GM19351 (cell line): ENCODE data around the gene FOXN3.
"Not testable (repeated sequence)": the region's sequence is repeated elsewhere in the genome, so short reads cannot be mapped to it uniquely, and the experiment has no call there.

Experiments
- ATAC-seq: cut with Tn5 transposase; IDR thresholded peaks from one replicate; pipeline ENCODE4 v1.9.1; 2021; ENCODE audit warnings: mild to moderate bottlenecking, moderate library complexity; ENCODE audit not compliant: unreplicated experiment

The FOXN3 gene

DNA sequence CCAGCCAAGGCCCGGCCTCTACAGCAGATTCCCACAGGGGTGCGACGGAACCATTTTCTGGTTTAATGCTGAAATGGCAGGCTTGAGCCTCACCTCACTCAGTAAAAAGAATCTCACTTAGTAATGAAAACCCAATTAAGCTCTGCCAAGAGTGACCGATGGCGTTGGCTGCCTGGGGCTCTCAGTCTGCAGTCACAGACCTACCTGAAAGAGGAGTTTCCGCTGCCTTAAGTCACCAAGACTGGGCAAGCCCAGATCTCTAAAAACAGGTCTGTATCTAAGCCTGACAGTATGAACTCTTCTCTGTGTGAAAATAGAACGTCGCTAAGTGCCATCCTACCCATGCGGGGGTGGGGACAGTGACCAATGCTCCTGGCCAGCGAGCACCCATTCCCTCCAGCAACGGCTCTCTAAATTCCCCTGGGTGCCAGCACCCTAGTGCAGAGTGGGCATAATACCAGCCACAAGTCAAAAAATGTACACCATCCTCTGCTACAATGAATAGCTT is 107.3 kb downstream of the FOXN3 start:
- no peak for ATAC-seq

DNA sequence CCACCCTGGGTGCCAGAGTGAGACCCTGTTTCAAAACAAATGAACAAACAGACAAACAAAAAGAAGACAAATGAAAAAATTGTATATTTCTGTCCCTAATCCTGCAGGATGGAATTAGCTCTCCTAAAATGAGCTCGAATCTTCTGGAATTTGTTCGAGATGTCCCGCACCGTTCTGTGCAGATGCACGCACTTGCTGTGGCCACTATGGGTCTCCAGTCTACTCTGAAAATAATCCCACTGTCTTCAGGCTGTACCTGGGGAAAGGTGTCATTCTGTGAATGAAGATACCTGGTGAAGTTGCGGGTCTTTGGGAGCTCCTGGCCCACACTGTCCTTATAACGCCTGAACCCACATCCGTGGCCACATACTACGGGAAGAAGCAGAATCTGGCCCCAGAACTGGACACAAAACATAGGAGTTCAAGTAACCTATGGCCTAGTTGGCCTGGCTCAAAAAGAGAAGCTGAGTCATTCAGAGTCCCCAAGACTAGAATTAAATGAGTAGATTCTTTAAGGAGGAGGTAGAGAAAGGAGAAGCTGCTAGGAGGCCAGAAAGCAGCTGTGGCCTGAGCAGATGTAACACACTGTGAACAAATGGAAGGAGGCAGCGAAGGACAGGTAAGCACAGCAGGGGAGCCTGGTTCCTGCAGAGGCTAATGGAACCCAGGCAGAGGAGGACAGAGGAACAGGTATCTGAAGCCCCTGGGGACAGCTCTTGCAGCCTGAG is 108.6 kb downstream of the FOXN3 start:
- ATAC-seq: peak; percentile 41

DNA sequence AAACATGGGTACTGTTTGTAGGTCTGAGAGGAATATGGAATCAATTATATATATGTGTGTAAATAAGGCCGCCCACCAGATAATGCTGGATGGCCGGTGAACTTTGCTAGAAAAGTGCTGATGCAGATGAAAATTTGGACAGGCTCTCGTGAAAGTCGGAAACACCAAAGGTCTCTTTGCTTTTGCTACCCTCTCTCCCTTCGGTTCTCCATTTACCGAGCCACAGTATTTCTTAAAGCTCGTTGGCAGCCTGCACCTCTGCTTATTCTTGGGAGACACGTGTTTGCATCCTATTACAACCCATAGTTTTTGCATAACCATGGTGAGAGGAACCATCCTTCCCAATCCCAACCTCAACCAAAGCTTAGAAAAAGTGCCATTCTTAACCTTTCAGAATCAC is 109.6 kb downstream of the FOXN3 start:
- no peak for ATAC-seq

DNA sequence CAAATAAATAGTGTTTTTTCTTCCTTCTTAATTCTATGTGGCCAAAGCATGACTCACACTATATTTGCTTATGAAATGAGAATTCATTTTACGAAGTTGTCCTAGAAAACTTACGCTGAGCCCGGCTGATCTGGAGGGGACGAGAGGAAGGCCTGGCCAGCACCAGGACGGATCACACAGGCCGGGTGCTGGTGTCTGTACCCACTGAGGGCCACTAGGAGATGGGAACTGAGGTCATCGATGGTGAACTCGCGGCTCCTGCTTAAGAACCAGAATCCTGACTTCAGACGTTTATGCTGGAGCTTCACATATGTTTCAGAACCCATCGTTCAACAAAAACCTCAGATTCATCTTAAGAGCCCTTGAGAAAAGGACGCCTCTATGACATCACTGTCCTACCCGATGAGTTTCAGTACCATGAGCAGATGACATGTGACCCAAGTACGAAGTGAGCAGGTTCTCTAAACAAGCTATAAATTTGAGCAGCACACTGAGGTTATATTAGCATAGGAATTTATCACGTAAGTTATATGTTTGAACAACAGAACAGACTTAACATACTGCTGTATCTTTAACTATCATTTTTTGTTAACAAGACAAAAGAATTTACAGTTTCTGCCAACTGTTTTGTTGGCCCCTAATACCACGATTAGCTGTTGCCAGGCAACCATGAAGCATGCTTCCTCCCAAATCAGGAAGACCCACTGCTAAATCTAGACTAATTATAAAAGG is 111.9 kb downstream of the FOXN3 start:
- peak; percentile 58 for ATAC-seq

DNA sequence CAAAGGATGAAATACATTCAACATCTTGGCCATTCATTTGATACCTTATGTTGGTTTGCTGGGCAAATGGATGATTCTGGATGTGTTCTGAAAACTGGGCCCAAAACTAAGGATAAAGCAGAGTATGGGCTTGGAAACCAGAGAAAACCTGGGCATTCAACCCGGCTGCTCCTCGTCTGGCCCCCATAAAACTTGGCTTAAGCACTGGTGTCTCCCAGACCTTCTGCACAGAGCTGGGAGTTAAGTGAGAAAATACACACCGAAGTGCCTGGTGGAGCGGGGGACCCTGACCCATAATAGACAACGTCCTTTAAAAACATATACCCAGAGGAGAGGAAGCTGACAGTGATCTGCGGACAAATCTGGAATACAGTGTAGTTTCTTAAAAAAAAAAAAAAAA is 112.5 kb downstream of the FOXN3 start:
- ATAC-seq: no peak

DNA sequence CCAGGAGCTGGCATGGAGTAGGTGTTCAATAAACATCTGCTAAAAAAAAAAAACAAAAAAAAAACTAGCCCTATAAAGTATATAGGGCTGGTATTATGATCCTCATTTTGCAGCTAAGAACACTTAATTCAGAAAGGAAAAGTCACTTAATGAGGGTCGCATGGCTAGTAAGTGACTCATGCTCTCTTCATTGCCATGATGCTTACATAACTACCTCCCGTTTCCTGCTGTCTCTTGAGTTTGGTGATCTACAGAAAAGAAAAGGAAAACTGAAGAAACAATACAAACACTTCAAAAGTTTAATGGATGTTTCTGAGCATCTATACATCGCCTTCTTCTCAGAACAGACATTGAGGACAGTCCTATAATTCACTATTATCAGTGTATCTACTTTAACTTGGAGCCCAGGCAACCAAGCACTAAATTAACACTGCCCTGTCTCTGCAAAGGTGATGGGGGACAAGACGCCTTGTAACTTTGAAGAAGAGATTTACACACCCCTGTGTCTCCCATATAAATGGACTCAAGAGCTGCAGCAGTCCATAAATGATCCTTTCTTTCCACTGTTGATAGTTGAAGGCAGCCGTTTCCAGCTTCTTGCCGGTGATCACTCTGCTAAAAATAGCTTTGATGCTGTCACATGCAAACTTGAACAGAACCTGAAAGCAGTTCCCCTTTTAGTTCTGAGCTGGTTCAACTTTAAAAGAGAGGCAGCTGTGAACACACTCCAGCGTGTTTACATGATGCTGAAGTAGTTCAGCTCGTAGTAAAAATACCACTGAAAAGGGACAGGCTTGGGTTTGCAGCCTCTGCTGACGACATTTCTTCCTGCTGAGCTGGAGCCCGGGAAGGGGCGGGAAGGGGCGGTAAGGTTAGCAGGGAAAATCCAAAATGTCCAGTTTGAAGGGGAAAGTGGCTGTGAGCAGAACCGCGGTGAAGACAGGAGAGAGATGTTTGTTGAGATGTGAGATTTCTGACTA is 113.3 kb downstream of the FOXN3 start:
- peak; percentile 54 for ATAC-seq

DNA sequence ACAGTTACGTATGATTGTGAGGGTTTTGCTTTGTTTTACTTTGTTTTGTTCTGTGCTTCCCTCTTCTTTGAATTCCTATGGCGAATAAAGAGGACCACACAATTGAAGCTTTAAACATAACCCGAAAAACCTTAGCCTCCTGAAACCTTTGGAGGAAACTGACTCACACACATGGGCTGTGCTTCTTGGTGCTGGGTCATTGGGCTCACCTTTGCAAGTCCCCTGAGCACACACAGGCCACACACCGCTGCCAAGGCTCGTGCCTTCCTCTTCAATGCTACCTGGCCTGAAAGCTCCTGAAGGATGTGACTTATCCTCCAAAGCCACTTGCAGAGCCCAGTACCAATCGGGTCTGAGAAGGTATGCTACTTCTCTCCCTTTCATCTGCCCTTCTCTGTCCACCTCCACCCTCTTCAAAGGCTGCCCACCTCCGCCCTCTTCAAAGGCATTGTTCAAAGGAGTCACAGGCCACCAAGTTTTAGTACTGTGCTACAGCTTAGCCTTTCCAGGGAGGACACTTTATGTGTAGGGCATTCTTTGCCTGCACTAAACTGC is 114.6 kb downstream of the FOXN3 start:
- no peak for ATAC-seq

DNA sequence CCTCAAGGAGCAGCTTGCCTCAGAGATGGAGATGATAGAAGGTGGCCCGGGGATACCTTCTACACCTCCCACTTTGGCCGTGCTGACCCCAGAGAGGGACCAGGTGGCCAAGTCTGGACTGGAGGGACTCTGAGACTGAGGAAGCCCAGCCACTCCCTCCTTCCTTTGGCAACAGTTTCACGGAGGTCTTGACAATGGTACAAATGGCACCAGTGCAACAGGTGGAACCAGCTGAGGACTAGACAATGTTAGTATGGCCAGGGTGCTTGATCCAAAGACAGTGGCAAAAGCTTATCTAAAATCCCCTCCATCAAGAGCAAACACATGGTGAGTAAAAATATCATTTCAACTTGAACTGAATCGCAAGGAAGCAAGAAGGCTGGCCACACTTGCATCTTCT is 117.4 kb downstream of the FOXN3 start:
- no peak for ATAC-seq

DNA sequence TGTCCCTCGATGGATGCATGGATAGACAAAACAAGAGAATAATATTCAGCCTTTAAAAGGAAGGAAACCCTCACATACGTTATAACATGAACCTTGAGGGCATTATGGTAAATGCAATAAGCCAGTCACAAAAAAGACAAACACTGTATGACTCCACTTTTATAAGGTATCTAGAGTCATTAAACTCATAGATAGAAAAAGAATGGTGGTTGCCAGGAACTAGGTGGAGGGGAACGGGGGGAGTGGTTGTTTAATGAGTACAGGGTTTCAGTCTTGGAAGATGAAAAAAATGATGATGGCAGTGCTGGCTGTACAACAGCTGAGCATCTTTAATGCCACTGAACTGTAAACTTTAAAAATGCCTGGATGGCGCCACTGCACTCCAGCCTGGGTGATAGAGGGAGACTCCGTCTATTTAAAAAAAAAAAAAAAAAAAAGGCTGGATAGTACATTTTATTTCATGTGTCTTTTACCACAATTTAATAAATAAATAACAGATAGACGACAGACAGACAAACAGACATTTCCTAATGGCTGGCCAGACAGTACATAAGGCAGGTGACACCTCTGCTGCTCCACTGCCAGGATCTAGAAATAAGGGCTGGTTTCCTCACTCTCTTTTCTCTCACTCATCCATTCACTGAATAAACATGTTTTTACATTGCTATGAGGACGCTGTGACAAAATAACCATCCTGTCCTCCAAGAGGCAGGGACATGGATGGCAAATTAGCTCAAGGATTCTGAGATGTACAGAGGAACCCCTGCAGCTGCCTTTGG is 118.8 kb downstream of the FOXN3 start:
- no peak for ATAC-seq

DNA sequence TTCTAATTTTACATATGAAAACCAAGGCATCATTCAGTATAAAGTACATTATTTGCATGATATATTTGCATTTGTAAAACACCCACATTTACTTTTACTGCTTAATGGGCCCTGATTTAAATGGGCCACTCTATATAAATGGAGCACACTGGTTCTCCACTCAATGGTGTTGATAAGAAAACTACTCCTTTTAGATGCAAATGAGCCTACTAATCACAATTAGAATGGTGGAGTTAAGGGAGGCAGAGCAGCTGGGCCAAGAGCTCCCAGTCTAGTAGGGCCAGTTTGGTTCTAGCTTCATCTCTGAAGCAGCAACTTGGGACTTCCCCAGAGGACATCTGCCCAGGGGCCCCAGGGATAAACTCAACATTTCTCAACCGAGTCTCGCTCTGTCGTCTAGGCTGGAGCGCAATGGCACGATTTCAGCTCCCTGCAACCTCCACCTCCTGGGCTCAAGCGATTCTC is 120.7 kb downstream of the FOXN3 start:
- peak; percentile 79 for ATAC-seq

DNA sequence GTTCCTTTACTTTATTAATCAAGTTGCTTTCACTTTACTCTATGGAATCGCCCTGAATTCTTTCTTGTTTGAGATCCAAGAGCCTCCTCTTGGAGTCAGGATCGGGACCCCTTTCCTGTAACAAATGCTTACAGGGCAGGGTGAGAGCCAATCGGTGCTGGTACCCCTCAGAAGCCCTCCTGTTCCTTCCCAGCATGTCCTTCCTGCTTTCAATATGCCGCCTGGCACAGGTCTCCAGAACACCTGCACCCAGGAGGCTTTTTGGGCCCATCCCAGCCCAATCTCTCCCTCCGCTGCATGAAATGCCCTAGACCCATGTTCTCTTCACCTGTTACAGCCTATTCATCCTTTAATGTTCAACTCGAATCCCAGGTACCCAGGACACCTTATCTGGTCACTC is 122.2 kb downstream of the FOXN3 start:
- ATAC-seq: no peak

DNA sequence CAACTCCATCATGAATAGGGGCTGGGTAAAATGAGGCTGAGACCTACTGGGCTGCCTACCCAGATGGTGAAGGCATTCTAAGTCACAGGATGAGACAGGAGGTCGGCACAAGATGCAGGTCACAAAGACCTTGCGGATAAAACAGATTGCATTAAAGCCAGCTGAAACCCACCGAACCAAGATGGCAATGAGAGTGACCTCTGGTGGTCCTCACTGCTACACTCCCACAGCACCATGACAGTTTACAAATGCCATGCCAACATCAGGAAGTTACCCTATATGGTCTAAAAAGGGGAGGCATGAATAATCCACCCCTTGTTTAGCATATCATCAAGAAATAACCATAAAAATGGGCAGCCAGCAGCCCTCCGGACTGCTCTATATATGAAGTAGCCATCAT is 122.6 kb downstream of the FOXN3 start:
- not testable (repeated sequence) for ATAC-seq

DNA sequence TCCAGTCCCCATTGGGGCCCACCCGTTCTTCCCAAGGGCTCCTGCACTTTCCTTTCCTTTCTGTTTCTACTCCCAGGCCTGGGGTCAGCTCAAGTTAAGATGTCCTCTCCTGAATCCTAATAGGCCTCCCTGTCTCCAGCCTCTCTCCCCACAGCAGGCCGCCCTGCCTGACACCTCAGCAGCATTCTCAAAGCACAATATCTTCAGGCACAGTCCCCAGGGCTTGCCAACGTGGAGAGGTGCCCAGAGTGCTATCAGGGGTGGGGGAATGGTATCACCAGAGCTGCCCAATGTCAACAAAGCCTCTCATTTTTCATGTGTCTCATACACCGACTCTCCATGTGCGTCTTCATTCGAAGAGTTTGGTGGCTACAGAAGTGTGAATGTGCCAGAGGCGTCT is 123.0 kb downstream of the FOXN3 start:
- no peak for ATAC-seq

DNA sequence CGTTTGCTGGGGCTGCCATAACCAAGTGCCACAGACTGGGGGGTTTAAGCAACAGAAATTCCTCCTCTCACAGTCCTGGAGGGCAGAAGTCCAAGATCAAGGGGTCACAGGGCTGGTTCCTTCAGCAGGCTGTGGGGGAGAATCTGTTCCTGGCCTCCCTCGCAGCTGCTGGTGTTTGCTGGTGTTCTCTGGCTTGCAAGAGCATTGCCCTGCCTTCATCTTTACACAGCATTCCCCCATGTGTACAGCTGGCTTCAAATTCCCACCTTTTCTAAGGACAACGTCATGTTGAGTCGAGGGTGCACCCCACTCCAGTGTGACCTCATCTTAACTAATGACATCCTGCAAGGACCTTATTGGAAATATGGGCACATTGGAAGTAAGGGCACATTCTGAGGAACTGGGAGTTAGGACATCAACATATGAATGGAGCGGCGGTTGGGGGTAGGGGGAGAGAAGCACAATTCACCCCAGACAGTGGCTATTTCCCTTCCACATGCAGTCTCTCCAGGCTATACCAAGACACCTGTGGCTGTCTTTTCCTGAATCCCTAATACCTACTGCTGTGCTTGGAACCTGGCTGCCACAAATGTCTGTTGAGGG is 123.6 kb downstream of the FOXN3 start:
- no peak for ATAC-seq

DNA sequence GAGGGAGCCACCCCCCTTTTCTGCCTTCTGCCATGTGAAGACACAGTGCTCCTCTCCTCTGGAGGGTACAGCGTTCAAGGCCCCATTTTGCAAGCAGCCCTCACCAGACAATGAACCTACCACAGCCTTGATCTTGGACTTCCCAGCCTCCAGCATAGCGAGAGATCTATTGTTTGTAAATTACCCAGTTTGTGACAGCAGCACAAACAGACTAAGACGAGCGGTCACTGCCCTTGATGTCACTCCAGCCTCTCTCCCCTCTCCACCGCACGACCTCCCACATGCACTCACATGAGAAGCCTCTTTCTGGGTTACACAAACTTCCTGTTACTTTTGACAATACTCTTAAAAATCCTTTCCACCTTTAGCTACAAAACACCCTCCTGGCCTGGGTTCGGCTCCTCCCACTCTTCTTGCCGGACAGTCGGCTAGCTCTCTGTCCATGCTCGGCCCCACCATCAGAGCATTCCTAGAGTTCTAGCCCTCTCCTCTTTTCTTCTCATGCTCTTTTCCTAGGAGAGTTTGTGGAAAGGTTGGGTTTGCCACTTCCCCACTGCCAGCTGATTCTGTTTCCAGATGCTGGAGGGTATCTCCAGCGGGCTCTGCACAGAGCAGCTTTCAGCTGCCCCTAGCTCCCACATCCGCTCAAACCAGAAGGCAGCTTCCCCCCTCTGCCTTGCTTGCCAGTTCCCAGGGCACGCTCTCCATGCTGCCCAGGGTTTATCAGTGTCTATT is 124.3 kb downstream of the FOXN3 start:
- no peak for ATAC-seq

DNA sequence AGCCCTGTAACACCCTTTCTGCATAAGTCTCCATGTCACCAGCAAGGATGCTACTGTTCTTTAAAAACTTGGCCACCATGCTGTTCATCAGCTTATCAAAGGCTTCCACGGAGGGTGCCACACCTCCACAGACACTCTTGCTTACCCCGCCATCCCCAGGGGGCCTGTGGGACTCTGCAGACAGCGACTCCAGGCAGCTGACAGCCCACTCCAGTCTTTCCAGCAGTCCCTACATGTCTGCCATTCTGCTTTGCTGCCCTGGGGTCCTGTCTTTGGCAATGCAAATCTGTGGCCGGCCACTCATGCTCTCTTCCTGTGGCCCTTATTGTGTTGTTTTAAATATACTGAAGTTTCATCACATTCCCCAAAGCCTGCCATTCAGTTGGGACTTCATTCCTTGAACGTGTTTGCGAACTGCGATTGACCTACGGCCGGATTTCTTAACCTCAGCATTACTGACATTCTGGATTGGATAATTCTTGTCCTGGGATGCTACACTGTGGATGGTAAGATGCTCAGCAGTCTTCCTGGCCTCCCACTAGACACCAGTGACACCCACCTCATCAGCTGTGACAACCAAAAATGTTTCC is 125.6 kb downstream of the FOXN3 start:
- peak; percentile 32 for ATAC-seq

DNA sequence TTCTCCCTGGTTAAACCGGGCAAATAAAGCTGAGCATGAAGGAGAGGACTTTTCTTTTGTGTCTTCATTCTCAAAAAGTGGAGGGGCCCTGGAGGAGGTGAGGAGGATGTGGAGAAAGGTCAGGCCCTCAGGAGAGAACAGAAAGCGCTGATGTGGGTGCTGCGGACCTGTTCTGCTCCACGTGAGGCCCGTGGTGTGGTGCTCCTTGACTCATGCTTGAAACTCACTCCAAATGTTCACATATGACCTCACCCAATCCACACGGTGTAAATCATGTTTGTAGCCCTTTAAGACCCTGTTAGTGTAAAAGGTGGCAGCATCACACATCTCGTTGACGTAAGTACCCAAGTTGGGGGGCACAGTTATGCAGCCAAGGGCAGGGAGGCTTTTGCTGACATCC is 126.2 kb downstream of the FOXN3 start:
- ATAC-seq: peak; percentile 62

DNA sequence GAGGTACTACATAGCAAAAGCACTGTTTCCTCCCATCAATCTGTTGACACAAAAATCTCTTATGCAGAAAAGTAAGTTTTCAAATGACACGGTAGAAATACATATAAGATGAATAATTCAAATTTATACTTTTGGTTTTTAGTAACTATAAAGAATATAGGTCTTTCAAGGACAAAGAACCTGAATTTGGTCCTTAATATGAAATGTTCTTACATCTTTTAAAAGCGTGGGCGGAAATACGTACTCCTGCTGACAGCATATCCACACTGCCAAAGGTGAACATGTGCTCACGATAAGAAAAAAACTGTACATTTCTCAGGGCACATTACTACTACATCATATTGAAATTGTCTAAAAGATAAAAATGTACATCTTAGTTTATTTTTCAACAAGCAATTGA is 127.6 kb downstream of the FOXN3 start:
- ATAC-seq: no peak

DNA sequence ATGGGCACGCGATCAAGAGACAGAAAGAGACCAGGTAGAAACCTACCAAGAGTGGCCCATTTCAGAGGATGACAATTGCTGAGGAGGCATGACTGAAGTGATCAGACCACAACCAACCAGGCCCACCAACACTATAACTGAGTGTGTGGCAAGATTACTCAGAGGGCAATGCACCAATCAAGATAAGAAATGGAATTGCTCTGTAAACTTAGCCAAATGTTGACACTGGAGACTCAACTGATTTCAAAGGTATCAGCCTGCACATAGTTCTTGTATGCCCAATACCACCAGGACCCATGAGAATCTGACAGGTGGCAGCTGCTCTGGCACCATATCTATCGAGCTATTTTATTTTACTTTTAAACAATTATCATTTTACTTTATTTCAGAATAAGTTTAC is 128.9 kb downstream of the FOXN3 start:
- no peak for ATAC-seq
